ENCODE measurements around the gene POLR2C. TPM values are rescaled to one million over a fixed set of nuclear protein-coding genes. Genes with fewer than 3 reads are reported as not detected.

The POLR2C gene
- total RNA-seq, 2 donors from 2014 or later = 34.9 to 77.3 TPM

DNA sequence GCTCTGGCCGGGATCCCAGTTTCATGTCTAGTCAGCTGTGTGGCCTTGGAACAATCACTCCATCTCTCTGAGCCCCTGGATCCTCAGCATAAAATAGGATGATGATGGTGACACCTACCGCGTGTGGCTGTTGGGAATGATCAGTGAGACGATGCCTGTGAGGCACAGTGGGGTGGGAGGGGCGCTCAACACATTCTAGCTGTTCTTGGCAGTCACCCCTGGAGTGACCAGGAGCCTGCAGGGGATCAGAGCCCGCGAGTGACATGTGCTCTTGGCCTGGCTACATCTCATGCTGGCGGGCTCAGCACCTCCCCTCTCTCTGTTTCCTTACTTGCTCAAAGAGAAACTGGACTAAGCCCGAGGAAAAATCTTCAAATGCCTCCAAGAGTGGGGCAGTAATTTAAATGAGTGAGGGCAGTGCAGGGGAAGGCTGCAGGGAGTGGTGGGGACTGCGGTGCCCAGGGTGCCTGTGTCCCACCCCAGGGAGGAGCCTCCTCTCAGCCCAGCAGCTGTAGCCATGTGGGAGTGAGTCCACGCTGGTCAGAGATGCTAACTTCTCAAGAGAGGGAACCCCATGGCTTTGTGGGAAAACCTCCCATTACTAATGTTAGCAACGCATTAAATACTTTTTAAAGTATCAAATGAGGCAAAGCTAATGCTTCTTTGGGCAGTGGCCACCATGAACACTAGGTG is 46.9 kb downstream of the POLR2C start:
- ATAC-seq = no peak
- Histone ChIP-seq H3K4me3 (no peak overlapping the region), H3K36me3 (replicated peaks in 1 of 2; ENCODE audit: insufficient read depth in 1 of 2, low read depth in 2 of 2) (no peaks in the 10 kb centered on the region), H3K9me3 (no peaks in the 10 kb centered on the region), H3K4me1 (no peaks in the 10 kb centered on the region), H3K27me3 (no peaks in the 10 kb centered on the region), H3K27ac (no peak overlapping the region)
- WGBS, 2 donors = 61 to 65% methylated on average over 12 of the region's 12 CpGs
- DNase-seq = no peak
- TF ChIP-seq, protein P1, sequence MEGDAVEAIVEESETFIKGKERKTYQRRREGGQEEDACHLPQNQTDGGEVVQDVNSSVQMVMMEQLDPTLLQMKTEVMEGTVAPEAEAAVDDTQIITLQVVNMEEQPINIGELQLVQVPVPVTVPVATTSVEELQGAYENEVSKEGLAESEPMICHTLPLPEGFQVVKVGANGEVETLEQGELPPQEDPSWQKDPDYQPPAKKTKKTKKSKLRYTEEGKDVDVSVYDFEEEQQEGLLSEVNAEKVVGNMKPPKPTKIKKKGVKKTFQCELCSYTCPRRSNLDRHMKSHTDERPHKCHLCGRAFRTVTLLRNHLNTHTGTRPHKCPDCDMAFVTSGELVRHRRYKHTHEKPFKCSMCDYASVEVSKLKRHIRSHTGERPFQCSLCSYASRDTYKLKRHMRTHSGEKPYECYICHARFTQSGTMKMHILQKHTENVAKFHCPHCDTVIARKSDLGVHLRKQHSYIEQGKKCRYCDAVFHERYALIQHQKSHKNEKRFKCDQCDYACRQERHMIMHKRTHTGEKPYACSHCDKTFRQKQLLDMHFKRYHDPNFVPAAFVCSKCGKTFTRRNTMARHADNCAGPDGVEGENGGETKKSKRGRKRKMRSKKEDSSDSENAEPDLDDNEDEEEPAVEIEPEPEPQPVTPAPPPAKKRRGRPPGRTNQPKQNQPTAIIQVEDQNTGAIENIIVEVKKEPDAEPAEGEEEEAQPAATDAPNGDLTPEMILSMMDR (IDR thresholded peaks at IDR 0.05) = no peak
- TF ChIP-seq POLR2A (IDR thresholded peaks at IDR 0.05) = no peak
- intact Hi-C loops (cut with DNase I) = no loop called here

DNA sequence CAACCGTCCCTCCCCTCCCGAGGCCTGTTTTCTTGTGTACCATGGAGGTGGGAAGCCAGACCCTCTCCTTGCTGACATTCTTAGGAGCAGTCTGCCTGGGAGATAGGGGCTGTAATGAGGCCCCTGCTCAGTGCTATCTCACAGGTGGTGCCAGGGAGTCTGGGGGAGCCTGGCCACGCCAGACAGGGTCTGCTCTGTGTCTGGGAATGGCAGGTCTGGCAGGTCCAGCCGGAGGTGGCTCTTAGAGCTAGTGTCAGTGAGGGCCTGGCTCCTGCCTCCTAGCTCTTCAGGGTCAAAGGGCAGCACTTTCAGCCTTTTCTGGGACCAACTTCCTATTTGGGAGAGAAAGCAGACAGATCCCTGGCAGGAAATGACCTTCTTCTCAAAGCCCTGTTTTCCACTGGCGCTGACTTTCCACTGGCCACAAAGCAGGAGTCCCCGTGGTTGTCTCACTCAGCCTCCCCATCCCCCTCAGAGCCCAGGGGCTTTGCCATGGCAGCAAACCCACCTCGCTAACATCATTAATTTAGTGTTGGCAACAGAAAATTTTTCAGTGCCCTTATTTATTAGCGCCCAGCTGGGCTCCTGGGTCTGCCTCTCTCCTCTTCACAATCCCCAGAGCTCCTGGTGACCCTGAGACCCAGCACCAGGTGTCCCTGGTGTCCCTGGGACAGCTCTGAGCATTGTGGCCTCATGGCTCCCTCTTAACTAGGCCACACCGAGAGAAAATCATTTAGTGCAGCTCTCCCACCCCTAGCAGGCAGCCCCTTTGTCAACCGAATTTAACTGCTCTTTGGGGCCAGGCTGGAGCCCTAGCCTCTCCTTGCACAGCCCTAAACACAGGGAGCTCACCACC is 47.8 kb downstream of the POLR2C start:
- no peak for ATAC-seq
- Histone ChIP-seq H3K4me3 (no peak overlapping the region), H3K27ac (no peak overlapping the region), H3K36me3 (replicated peaks in 1 of 2; ENCODE audit: insufficient read depth in 1 of 2, low read depth in 2 of 2) (no peaks in the 10 kb centered on the region), H3K9me3 (no peaks in the 10 kb centered on the region), H3K27me3 (no peaks in the 10 kb centered on the region), H3K4me1 (no peaks in the 10 kb centered on the region)
- WGBS, 2 donors = 58 to 62% methylated on average over 8 to 10 of the region's 10 CpGs
- no peak for DNase-seq
- intact Hi-C loops (cut with DNase I) = no loop called here
- TF ChIP-seq, protein P1 (IDR thresholded peaks at IDR 0.05) = no peak
- no peak for TF ChIP-seq POLR2A (IDR thresholded peaks at IDR 0.05)

GRCh38 chr16:57512296-57513001 is 50.0 kb downstream of the POLR2C start:
- Histone ChIP-seq H3K27me3 (no peaks in the 10 kb centered on the region), H3K4me1 (no peaks in the 10 kb centered on the region), H3K4me3 (no peak overlapping the region), H3K36me3 (replicated peaks in 1 of 2; ENCODE audit: insufficient read depth in 1 of 2, low read depth in 2 of 2) (no peaks in the 10 kb centered on the region), H3K27ac (no peak overlapping the region), H3K9me3 (no peaks in the 10 kb centered on the region)
- DNase-seq (no peak), ATAC-seq (no peak)
- TF ChIP-seq, protein P1 (IDR thresholded peaks at IDR 0.05) = no peak
- no peak for TF ChIP-seq POLR2A (IDR thresholded peaks at IDR 0.05)
- intact Hi-C loops (cut with DNase I) = no loop called here
- 92 to 94% methylated on average over 18 to 23 of the region's 23 CpGs for WGBS, 2 donors

- 75 to 86% methylated on average over 13 to 14 of the region's 14 CpGs for WGBS, 2 donors
- Histone ChIP-seq H3K27ac (no peak overlapping the region), H3K4me3 (no peak overlapping the region), H3K27me3 (no peaks in the 10 kb centered on the region), H3K36me3 (replicated peaks in 1 of 2; ENCODE audit: insufficient read depth in 1 of 2, low read depth in 2 of 2) (no peaks in the 10 kb centered on the region), H3K9me3 (no peaks in the 10 kb centered on the region), H3K4me1 (no peaks in the 10 kb centered on the region)
- TF ChIP-seq POLR2A (IDR thresholded peaks at IDR 0.05) = no peak
- TF ChIP-seq, protein P1 (IDR thresholded peaks at IDR 0.05) = no peak
- ATAC-seq (no peak), DNase-seq (no peak)
- intact Hi-C loops (cut with DNase I) = no loop called here
Measured at GRCh38 chr16:57513371-57514102, 51.1 kb downstream of the POLR2C start.

All from body of pancreas (tissue), 4 donors.